HG03039 (cell line): ENCODE data around the gene ARL14EP.

ENCODE experiments used
- ATAC-seq: cut with Tn5 transposase; IDR thresholded peaks from one replicate; pipeline ENCODE4 v1.9.1; 2021; ENCODE audit warnings: mild to moderate bottlenecking, moderate library complexity; ENCODE audit not compliant: unreplicated experiment

Gene ARL14EP

GRCh38 chr11:30368394-30368793 is 45.5 kb downstream of the ARL14EP start:
- no peak for ATAC-seq

GRCh38 chr11:30370164-30370563 is 47.3 kb downstream of the ARL14EP start:
- no peak for ATAC-seq

GRCh38 chr11:30377347-30377746 is 54.4 kb downstream of the ARL14EP start:
- no peak for ATAC-seq

GRCh38 chr11:30380846-30381245 is 57.9 kb downstream of the ARL14EP start:
- no peak for ATAC-seq

GRCh38 chr11:30381879-30382278 is 59.0 kb downstream of the ARL14EP start:
- ATAC-seq: no peak
